Ovary (tissue), 9 donors: Measurements from ENCODE around the gene RILP. TPM values are rescaled to one million over a fixed set of nuclear protein-coding genes. Genes with fewer than 3 reads are reported as not detected.

Experiments used
- DNase-seq, 5 donors: peaks; one replicate each; pipeline ENCODE4 v3.0.0-alpha.2; 2019 to 2020
- H3K27ac ChIP-seq, 2 donors: fragments of 200-600 bp; one replicate each; pipeline versions ENCODE4 v1.5.1 to v1.8.0; 2019 to 2022
- H3K27me3 ChIP-seq: fragments of 200-600 bp; one replicate; pipeline ENCODE4 v1.8.0; 2022
- H3K36me3 ChIP-seq: fragments of 200-600 bp; sonication (generic); one replicate; pipeline ENCODE4 v1.5.1; 2019
- H3K4me1 ChIP-seq: one replicate; pipeline ENCODE4 v1.8.1; 2013; ENCODE audit warnings: mild to moderate bottlenecking, moderate library complexity; ENCODE audit not compliant: insufficient read depth
- H3K4me3 ChIP-seq: fragments of 200-600 bp; sonication (generic); one replicate; pipeline ENCODE4 v1.5.1; 2017
- H3K9me3 ChIP-seq, 2 donors: fragments of 200-600 bp in 1 of 2; sonication (generic) in 1 of 2; one replicate each; pipeline versions ENCODE4 v1.5.1 to v1.8.1; 2013 to 2019; ENCODE audit warnings: mild to moderate bottlenecking in 1 of 2, moderate library complexity in 1 of 2
- EP300 ChIP-seq: sonication (generic); formaldehyde crosslinking; IDR thresholded peaks from one replicate; pipeline ENCODE4 v1.6.1; 2017; ENCODE audit warnings: antibody characterized with exemption
- POLR2A ChIP-seq: fragments of 450-650 bp; IDR thresholded peaks from one replicate; pipeline ENCODE4 v1.6.1; 2017; ENCODE audit warnings: antibody characterized with exemption, mild to moderate bottlenecking, moderate library complexity
- WGBS, 3 donors: extraction: QIAGEN DNeasy Blood & Tissue Kit in 1 of 3; methylation state at CpG; one replicate each; pipeline versions ENCODE4 v1.1.5 to v1.1.7; 2013 to 2017; 5-methylcytosine and 5-hydroxymethylcytosine counted together
- intact Hi-C, 4 donors: fragments of 100-400 bp; cut with DNase I; formaldehyde crosslinking; loops; one replicate each; pipeline versions ENCODE4 v1.11.0 to v1.15.1; 2022 to 2023
- polyA plus RNA-seq, 2 donors: library from polyadenylated mRNA; stranded (reverse); fragments of 200-250 nt in 1 of 2; fragments of 350-450 nt in 1 of 2; fragmentation: Illumina TruSeq in 1 of 2; extraction: RNeasy Lipid Tissue Mini Kit (QIAGEN cat#74804) in 1 of 2; gene quantifications; one replicate each; pipeline ENCODE4 v1.2.3, GENCODE V29; 2013 to 2014
- total RNA-seq, 7 donors: library from RNA; depleted of rRNA in 2 of 7; stranded (reverse); fragments of >200 nt in 2 of 7; fragmentation: NEBNext Ultra II Directional in 3 of 7; extraction: Animal tissue kit (Norgen Biotek cat#: 25700) in 3 of 7; gene quantifications; one replicate each; pipeline versions ENCODE4 v1.1.0 to v1.2.4, GENCODE V29; 2016 to 2023
- TF ChIP-seq, protein P1 (sequence below), 3 donors: fragments of 450-650 bp in 2 of 3; fragments of 200-600 bp in 1 of 3; IDR thresholded peaks; one replicate each; pipeline versions ENCODE4 v1.5.1 to v1.8.0; 2016 to 2022; ENCODE audit warnings: antibody characterized with exemption in 3 of 3, mild to moderate bottlenecking in 1 of 3
- donor health status: DM: no; HTN: no; CAD: no; lungs with moderate emphysema.
- donor health status: DM: no; HTN: no; CAD: no.
- donor health status: Bipolar disorder and iron deficiency.
- donor health status: DM: yes; HTN: yes; CAD: no.
- donor health status: DM: no; HTN: no; CAD: no.
- donor health status: DM: yes; HTN: yes; CAD: no.

The RILP gene
- total and polyA plus RNA-seq, 9 donors: 2.3 to 11.0 (median 5.7) TPM

- peak overlapping the region; percentile 24 for H3K4me3 ChIP-seq
- no peaks in the 10 kb centered on the region for H3K36me3 ChIP-seq
- H3K27ac ChIP-seq: no peak overlapping the region
- H3K4me1 ChIP-seq: peaks cover 5% of the 10 kb centered on the region
- TF ChIP-seq, protein P1, sequence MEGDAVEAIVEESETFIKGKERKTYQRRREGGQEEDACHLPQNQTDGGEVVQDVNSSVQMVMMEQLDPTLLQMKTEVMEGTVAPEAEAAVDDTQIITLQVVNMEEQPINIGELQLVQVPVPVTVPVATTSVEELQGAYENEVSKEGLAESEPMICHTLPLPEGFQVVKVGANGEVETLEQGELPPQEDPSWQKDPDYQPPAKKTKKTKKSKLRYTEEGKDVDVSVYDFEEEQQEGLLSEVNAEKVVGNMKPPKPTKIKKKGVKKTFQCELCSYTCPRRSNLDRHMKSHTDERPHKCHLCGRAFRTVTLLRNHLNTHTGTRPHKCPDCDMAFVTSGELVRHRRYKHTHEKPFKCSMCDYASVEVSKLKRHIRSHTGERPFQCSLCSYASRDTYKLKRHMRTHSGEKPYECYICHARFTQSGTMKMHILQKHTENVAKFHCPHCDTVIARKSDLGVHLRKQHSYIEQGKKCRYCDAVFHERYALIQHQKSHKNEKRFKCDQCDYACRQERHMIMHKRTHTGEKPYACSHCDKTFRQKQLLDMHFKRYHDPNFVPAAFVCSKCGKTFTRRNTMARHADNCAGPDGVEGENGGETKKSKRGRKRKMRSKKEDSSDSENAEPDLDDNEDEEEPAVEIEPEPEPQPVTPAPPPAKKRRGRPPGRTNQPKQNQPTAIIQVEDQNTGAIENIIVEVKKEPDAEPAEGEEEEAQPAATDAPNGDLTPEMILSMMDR (IDR thresholded peaks at IDR 0.05): no peak
- TF ChIP-seq EP300 (no peak), POLR2A (no peak)
- no peaks in the 10 kb centered on the region for H3K27me3 ChIP-seq
- peak in 2 of 5 donors; percentile 56 to 68 for DNase-seq
- intact Hi-C loops: loop anchor here in 2 of 4 donors (5.0 to 10.0 kb wide), 2 partner anchors 71 to 141 kb away; no protein-coding TSS in a partner anchor
- WGBS, 3 donors: 1 to 2% (median 1%) methylated on average over 15 to 89 of the region's 90 CpGs
- H3K9me3 ChIP-seq: no peaks in the 10 kb centered on the region
These were observed 6.2 kb downstream of the RILP start for GRCh38 chr17:1643293-1643998.

GRCh38 chr17:1641065-1641403 lies 8.6 kb downstream of the RILP start:
- Histone ChIP-seq H3K27ac (no peak overlapping the region), H3K36me3 (no peaks in the 10 kb centered on the region), H3K9me3 (no peaks in the 10 kb centered on the region), H3K27me3 (no peaks in the 10 kb centered on the region), H3K4me1 (peaks cover 5% of the 10 kb centered on the region), H3K4me3 (no peak overlapping the region)
- intact Hi-C loops: loop anchor here in 2 of 4 donors (5.0 to 10.0 kb wide), 2 partner anchors 69 to 144 kb away; no protein-coding TSS in a partner anchor
- WGBS, 3 donors: 67 to 74% (median 73%) methylated on average over 12 of the region's 12 CpGs
- TF ChIP-seq, protein P1 (IDR thresholded peaks at IDR 0.05): no peak
- TF ChIP-seq EP300: no peak
- TF ChIP-seq POLR2A: no peak
- DNase-seq: no peak

DNA sequence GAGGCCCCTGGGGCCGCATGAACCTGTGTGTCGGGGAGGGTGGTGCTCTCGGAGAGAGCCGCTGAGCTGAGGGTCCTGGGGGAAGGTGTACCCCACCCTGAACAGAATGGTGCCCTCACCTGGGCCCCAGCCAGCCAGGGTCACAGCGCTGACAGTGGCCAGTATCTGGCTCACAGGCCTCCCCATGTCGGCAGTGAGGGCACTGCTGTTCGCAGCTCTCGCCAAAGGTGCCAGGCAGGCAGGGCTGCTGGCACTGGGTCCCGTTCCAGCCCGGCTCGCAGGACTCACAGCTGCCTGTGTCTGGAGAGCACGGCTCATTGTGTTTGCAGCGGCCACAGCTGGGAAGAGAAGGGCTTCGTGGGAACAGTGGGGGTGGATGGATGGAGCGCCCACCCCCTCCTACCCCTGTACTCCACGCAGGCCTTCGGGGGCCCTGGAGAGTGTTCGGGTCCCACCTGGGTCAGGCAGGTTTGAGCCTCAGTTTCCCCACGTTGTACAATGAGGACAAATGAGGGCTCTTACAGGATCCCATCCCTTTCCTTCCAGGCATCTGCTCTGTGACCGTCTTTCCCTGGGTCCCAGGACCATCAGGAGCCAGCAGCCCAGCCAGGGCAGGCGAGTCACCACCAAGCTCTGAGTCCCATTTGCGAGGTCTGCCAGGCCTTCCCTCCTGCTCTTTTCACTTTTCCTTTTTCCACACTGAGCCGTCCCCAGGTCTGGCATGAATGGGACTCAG lies 9.2 kb downstream of the RILP start:
- TF ChIP-seq POLR2A (no peak), EP300 (no peak)
- TF ChIP-seq, protein P1 (IDR thresholded peaks at IDR 0.05): no peak
- Histone ChIP-seq H3K9me3 (no peaks in the 10 kb centered on the region), H3K27ac (no peak overlapping the region), H3K36me3 (no peaks in the 10 kb centered on the region), H3K4me1 (peaks cover 5% of the 10 kb centered on the region), H3K27me3 (no peaks in the 10 kb centered on the region), H3K4me3 (no peak overlapping the region)
- DNase-seq: no peak
- WGBS, 3 donors: 77% methylated on average over 22 to 23 of the region's 23 CpGs
- intact Hi-C loops: loop anchor here in 2 of 4 donors (5.0 to 10.0 kb wide), 2 partner anchors 68 to 144 kb away; no protein-coding TSS in a partner anchor

- no peak for DNase-seq
These were observed 10.0 kb downstream of the RILP start for GRCh38 chr17:1639549-1640180.

More at GRCh38 chr17:1639549-1640180, 10.0 kb downstream of the RILP start:
- Histone ChIP-seq H3K4me1 (peaks cover 5% of the 10 kb centered on the region), H3K27ac (no peak overlapping the region), H3K36me3 (no peaks in the 10 kb centered on the region), H3K9me3 (no peaks in the 10 kb centered on the region), H3K27me3 (no peaks in the 10 kb centered on the region), H3K4me3 (no peak overlapping the region)
- no peak for TF ChIP-seq EP300
- TF ChIP-seq, protein P1 (IDR thresholded peaks at IDR 0.05): no peak
- no peak for TF ChIP-seq POLR2A
- 72 to 82% (median 82%) methylated on average over 11 of the region's 11 CpGs for WGBS, 3 donors
- intact Hi-C loops: loop anchor here in 2 of 4 donors (5.0 to 10.0 kb wide), 2 partner anchors 67 to 145 kb away; no protein-coding TSS in a partner anchor
